Nucleus accumbens (tissue), 56 donors: ENCODE results near the gene DDHD1.
A peak's percentile ranks its signal among the peaks of the same experiment; 100 is the strongest.
"Not testable (repeated sequence)": the region's sequence is repeated elsewhere in the genome, so short reads cannot be mapped to it uniquely, and the experiment has no call there.

Source experiments
- DNase-seq, 56 donors: peaks; one replicate each; lab custom pipeline; 2025; lab: John Stamatoyannopoulos, UW

Gene DDHD1

GRCh38 chr14:53109105-53110041, 43.8 kb downstream of the DDHD1 start:
- no peak for DNase-seq

DNA sequence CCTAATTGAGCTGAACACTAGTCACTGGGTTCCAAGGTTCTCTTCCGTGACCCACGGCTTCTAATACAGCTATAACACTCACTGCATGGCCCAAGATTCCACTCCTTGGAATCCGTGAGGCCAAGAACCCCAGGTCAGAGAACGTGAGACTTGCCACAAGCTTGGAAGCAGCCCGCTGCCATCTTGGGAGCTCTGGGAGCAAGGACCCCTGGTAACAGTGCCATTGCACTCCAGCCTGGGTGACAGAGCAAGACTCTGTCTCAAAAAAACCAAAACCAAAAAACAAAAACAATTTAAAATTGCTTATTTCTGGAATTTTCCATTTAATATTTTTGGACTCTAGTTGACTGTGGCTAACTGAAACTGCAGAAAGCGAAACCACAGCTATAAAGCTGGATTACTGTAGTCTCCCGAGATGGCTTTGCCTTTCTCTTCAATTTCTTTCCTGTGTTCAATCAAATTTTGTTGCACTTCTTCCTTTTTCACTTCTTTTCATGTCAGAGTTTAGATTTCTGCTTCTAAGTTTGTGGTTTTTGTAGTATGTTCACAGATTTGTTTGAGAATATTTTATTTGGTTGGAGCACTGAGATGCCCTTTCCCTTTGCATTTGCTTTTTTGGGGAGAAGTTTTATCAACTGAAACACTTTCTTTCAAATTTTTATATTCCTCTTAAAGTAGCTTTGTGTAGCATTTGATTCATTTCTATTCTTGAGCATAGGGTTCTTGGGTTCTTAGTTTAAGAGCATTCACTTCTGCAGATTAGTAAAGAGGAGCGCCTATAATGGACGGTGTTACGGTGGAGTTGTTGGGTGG, 44.6 kb downstream of the DDHD1 start:
- no peak for DNase-seq

DNA sequence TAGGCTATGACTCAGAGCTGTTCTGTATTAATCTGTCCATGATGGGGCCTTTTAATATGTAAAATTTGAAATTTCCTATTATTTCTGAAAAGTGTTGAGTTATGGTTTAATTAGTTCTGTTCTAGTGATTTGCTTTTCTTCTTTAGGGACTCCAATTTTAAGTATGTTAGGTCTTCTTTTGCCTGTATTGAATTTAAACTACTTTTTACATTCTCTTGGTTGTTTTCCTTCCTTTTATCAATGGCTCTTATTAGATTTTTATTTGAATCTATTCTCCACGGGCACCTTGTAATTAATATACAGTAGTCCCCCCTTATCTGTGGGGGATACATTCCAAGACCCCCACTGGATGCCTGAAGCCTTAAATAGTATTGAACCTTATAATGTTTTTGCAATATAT, 46.4 kb downstream of the DDHD1 start:
- DNase-seq, result no peak

GRCh38 chr14:53103636-53104340, 49.3 kb downstream of the DDHD1 start:
- no peak for DNase-seq

GRCh38 chr14:53093206-53093605, 59.9 kb downstream of the DDHD1 start:
- DNase-seq, result no peak

DNA sequence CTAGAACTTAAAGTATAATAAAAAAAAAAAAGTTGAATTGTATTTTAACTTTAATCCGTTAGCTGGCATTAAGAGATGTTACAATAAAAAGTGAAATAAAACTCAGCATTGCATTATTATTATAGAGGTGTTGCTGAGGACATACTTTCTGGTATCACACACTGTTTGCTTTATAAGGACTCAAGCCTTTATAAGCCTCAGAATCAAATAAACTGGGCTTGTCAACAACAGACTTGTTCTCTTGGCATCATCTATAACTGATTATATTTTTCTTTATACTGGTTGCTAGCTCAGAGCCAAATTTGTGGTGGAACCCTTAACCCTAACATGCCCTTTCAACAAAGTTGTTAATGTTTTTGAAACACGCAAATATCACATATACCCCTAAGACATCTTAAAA, 62.3 kb downstream of the DDHD1 start:
- no peak for DNase-seq

DNA sequence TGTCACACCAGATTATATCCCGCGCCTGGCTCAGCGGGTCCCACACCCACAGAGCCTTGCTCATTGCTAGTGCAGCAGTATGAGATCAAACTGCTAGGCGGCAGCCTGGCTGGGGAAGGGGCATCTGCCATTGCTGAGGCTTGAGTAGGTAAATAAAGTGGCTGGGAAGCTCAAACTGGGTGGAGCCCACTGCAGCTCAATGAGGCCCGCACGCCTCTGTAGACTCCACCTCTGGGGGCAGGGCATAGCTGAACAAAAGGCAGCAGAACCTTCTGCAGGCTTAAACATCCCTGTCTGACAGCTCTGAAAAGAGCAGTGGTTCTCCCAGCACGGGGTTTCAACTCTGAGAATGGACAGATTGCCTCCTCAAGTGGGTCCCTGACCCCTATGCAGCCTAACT, 68.2 kb downstream of the DDHD1 start:
- DNase-seq, result not testable (repeated sequence)

DNA sequence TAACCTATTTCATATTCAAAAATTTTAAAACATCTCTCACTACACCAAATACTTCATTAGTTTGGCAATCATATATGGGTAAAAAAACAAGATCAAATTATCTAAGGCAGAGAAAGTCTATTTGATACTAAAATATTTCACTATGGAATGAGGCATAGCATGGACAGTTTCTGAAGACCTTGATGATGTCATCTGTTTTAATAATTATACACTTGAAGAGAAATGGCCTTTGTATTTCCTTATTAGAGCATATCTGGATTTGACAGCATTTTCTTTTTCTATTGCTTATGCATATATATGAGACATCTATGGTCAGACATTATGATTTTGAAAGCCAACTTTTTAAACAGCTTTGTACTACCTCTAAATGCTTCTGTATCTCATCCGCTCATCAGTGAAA, 88.6 kb downstream of the DDHD1 start:
- DNase-seq, result no peak

- no peak for DNase-seq
These were observed 90.3 kb downstream of the DDHD1 start for GRCh38 chr14:53062856-53063255.

DNA sequence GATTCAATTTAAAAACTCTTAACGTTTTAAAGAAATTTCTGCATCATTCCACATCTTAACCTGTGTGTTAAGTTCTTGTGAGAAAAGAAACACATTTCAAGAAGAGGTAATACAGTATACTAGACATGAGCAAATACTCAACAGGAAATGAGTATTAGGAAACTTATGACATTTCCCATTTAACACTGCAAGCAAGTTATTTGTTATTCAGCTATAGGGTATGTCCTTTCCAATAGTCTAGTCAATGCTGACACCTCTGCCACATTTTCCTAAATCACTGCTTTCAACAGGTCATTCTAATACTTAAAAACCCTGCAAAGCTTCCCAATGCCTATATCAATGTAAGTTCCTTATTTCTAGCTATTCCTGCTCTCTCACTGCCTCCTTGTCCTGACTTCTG, 93.1 kb downstream of the DDHD1 start:
- DNase-seq, result no peak

GRCh38 chr14:53055003-53055402, 98.1 kb downstream of the DDHD1 start:
- DNase-seq, result peak in 1 of 56 donors; percentile 14

DNA sequence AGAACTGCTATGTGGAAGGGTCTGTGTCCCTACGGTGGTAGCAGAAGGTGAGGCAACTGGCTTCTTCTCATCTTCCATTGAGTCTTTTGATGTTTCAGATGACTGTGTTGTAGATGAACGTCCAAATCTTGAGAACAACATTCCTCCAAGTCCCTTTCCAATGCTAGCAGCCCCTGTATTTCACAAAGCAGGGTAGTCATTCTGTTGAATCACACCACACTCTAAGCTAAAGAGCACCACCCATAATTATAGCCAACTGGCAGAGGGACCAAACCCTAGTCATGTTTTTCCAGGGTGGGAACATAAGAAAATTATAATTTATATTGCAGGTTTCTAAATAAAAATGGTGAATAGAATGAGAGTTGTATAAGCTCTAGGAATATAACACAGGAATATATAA, 98.7 kb downstream of the DDHD1 start:
- no peak for DNase-seq

- DNase-seq, result no peak
These were observed 104.5 kb downstream of the DDHD1 start for GRCh38 chr14:53048631-53049030.

- no peak for DNase-seq
These were observed 105.6 kb downstream of the DDHD1 start for GRCh38 chr14:53047307-53048069.

DNA sequence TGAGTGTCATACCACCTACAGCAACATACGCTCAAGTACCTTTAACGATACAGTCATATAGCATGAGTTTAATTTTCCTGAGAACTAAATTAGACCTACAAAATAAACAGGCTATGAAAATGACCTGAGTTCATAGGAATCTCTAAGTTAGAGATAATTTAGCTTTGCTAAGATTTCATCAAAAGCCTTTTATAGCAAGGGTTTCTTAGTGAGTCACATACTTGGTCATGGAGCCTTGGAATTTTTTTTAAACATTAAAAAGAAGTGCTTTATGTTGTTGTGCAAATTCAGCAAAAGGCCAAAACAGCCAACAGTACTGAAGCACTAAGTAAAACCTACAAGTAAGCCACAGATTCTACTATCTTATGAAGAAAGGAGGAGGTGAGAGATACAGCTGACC, 108.6 kb downstream of the DDHD1 start:
- no peak for DNase-seq

DNA sequence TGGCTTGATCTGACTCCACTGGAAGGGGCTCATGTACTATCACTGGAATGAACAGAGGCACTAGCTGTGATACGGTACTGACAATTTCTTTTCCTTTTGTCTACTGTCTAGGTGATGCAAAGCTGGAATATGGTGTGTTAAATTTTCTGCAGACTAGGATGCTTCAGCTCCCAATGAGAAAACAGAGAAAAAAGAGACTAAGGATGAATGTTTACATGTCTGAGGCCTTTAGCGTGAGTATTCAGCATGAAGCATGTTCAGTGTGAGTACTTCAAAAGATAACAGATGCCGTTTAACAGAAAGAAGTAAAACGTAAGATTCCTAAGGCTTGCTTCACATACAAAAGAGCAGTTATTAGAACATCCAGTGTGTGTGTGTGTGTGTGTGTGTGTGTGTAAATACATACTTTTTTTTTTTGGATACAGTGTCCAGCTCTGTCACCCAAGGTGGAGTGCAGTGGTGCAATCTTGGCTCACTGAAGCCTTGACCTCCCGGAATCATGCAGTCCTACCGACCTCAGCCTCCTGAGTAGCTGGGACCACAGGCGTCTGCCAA, 110.0 kb downstream of the DDHD1 start:
- DNase-seq, result no peak

GRCh38 chr14:53042480-53042879, 110.6 kb downstream of the DDHD1 start:
- DNase-seq, result no peak

DNA sequence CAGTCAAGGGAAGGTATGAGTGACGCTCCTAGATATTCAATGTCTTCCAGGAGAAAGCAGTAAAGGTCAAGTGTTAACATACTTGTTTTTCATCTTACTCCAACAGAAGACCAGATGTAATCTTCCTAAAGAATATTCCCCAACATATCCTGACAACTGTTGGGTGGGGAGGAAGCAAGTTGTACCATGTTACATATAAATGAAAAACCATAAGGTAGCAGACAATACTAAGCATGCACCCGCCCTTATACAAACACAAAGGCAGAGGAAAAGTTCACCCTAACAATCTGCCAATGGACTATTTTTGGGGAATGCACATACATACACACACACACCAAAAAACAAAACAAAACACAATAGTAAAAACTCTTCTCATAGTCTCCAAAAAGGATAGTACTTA, 112.1 kb downstream of the DDHD1 start:
- no peak for DNase-seq

DNA sequence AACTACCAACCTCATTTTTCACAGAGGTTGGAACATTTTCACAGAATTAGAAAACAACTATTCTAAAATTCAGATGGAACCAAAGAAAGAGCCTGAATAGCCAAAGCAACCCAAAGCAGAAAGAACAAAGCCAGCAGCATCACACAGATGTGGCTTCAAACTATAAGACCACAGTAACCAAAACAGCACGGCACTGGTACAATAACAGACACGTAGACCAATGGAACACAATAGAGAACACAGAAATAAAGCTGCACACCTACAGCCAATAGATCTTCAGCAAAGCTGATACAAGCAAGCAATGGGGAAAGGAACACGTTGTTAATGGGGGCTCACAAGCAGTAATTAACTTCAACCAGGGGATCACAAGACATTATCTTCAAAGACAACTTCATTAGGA, 114.5 kb downstream of the DDHD1 start:
- DNase-seq, result no peak

DNA sequence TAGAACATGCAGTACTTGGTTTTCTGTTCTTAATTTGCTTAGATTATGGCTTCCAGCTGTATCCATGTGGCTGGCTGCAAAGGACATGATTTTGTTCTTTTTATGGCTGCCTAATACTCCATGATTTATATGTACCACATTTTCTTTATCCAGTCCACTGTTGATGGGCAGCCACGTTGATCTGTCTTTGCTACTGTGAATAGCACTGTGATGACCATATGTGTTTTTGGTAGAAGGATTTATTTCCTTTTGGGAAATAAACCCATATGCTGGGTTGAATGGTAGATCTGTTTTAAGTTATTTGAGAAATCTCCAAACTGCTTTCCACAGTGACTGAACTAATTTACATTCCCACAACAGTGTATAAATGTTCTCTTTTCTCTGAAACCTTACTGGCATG, 116.1 kb downstream of the DDHD1 start:
- DNase-seq, result no peak
